Measurements from ENCODE around the gene ADCK2. TPM values are rescaled to one million over a fixed set of nuclear protein-coding genes. Genes with fewer than 3 reads are reported as not detected.
"Not testable (repeated sequence)": the region's sequence is repeated elsewhere in the genome, so short reads cannot be mapped to it uniquely, and the experiment has no call there.

ADCK2 gene
- total RNA-seq, 2 experiments from 2014 or later = 23.5 to 24.5 TPM

DNA sequence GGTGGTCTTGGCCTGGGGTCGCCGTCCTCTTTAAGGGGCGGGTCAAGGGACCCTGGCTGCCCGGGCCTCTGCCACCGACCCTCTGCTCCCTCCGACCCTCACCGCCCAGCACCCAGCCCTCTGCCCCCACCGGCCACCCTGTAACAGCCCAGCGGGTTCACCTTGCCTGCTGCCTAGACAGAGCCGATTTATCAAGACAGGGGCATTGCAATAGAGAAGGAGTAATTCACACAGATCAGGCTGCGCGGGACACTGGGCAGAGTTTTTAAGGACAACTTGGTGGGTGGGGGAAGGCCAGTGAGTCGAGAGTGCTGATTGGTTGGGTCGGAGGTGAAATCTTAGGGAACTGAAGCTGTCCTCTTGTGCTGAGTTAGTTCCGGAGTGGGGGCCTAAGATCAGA is 779 bp upstream of the ADCK2 start:
- peak overlapping the region; percentile 64 for H3K4me3 Mint-ChIP-seq
- H3K4me1 Mint-ChIP-seq = peaks cover 31% of the 10 kb centered on the region
- DNase-seq = no peak
- peak overlapping the region; percentile 51 for H3K27ac Mint-ChIP-seq
- ATAC-seq (ENCODE audit: low read depth) = no peak
- POLR2A ChIA-PET = no interaction called here
- H3K36me3 Mint-ChIP-seq = no peaks in the 10 kb centered on the region
- H3K27me3 Mint-ChIP-seq = peaks cover 5% of the 10 kb centered on the region
- H3K9me3 Mint-ChIP-seq = no peaks in the 10 kb centered on the region

DNA sequence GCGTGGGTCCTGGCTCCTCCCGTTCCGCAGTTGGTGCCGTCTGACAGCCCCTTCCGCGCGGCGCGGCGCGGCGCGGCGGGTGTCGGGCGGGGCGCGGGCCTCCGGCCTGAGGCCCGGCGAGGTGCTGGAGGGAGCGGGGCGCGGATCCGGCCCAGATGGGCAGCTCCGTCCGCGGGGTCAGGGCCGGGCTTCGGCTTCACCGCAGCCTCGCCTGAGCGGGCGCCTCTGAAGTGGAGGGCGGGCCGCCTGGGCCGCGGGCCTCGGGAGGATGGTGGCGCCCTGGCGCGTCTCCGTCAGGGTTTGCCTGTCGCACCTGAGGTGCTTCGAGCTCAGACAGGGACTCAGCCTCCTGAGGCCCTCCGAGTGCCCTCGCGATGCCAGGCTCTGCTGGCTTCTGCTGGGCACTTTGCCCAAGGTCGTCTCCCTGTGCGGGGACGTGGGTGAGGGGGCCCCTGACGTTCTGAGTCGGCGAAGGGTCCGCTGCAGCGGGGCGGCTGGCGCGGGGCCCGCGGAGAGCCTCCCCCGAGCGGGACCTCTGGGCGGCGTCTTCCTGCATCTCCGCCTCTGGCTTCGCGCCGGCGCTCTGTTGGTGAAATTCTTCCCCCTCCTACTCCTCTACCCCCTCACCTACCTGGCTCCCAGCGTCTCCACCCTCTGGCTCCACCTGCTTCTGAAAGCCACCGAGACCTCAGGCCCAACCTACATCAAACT is 473 bp downstream of the ADCK2 start:
- peaks cover 9% of the 10 kb centered on the region for H3K36me3 Mint-ChIP-seq
- H3K4me3 Mint-ChIP-seq = peak overlapping the region; percentile 91
- H3K27ac Mint-ChIP-seq = peak overlapping the region; percentile 87
- ATAC-seq (ENCODE audit: low read depth) = peak; percentile 79
- peak; percentile 82 for DNase-seq
- no peaks in the 10 kb centered on the region for H3K9me3 Mint-ChIP-seq
- H3K27me3 Mint-ChIP-seq = peaks cover 3% of the 10 kb centered on the region
- peaks cover 31% of the 10 kb centered on the region for H3K4me1 Mint-ChIP-seq
- POLR2A ChIA-PET = interaction anchor here (0.7 to 1.4 kb wide), 7 partner anchors 17 to 1065 kb away, joined by 3 to 7 read pairs (median 4); partner anchors contain the start of genes MRPS33, NDUFB2 and SSBP1

DNA sequence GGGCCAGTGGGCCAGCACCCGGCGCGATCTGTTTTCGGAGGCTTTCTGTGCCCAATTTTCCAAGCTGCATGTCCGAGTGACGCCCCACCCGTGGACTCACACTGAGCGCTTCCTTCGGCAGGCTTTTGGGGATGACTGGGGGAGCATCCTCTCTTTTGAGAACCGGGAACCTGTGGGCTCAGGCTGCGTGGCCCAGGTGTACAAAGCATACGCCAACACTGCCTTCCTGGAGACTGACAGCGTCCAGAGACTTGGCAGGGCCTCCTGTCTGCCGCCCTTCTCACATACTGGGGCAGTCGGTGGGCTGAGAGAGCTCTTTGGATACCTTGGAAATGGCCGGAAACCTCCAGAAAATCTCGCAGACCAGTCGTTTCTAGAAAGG is 1.0 kb downstream of the ADCK2 start:
- DNase-seq (no peak), ATAC-seq (ENCODE audit: low read depth) (no peak)
- Mint-ChIP-seq H3K36me3 (peaks cover 14% of the 10 kb centered on the region), H3K27ac (peak overlapping the region; percentile 87), H3K4me3 (peak overlapping the region; percentile 91), H3K4me1 (peaks cover 31% of the 10 kb centered on the region), H3K27me3 (peaks cover 3% of the 10 kb centered on the region), H3K9me3 (no peaks in the 10 kb centered on the region)
- POLR2A ChIA-PET = interaction anchor here (0.7 to 1.4 kb wide), 6 partner anchors 17 to 1064 kb away, joined by 3 to 7 read pairs (median 4); partner anchors contain the start of genes MRPS33, NDUFB2 and SSBP1

DNA sequence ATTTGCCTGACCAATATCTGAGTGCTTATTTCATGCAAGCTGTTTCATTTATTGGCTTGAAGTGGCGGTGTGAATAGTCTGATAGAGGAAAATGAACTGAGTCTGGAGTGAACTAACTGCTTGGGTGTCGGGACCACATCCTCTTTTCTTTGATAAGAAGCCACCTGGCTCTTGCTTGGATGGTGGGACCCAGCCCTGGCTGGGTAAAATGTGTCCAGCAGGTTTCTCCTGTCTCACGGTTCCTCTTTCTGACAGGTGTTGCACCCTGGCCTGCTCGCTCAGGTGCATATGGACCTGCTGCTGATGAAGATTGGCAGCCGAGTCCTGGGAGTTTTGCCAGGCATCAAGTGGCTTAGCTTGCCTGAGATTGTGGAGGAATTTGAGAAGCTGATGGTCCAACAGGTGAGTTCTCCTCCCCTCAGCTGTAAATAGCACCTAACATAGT is 1.6 kb downstream of the ADCK2 start:
- ATAC-seq (ENCODE audit: low read depth) (no peak), DNase-seq (no peak)
- peaks cover 3% of the 10 kb centered on the region for H3K27me3 Mint-ChIP-seq
- POLR2A ChIA-PET = interaction anchor here (0.7 to 1.3 kb wide), 2 partner anchors 18 to 341 kb away, joined by 3 to 7 read pairs; partner anchors contain the start of gene MRPS33
- peak overlapping the region; percentile 91 for H3K4me3 Mint-ChIP-seq
- no peaks in the 10 kb centered on the region for H3K9me3 Mint-ChIP-seq
- peaks cover 19% of the 10 kb centered on the region for H3K36me3 Mint-ChIP-seq
- peaks cover 31% of the 10 kb centered on the region for H3K4me1 Mint-ChIP-seq
- H3K27ac Mint-ChIP-seq = peak overlapping the region; percentile 74

DNA sequence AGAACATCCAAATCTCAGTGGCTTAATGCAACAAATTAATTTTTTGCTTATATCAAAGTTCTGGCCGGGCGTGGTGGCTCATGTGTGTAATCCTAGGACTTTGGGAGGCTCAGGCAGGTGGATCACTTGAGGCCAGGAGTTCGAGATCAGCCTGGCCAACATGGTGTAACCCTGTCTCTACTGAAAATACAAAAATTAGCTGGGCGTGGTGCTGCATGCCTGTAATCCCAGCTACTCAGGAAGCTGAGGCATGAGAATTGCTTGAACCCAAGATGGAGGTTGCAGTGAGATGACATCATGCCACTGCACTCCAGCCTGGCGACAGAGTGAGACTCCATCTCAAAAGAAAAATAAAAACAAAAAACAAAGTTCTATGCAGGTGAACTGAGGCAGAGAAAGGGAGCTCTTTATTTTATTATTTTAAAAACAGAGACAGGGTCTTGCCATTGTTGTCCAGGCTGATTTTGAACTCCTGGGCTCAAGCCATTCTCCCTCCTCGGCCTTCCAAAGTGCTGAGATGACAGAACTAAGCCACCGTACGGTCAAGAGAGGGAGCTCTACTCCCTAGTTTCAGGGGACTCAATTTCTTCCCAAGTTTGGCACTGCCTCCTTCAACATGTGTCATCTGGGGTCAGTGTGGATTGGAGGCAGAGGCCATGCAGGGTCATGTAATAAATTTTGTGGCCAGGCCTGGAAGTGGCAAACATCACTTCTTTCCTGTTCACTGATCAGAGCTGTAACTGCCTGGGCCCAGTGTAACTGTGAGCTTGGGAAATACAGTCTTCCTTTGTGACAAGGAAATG is 2.4 kb downstream of the ADCK2 start:
- peaks cover 21% of the 10 kb centered on the region for H3K36me3 Mint-ChIP-seq
- no peak for ATAC-seq (ENCODE audit: low read depth)
- POLR2A ChIA-PET = interaction anchor here (1.3 kb wide), 1 partner anchor 340 kb away, joined by 3 read pairs; the partner anchor contains the start of gene MRPS33
- no peaks in the 10 kb centered on the region for H3K9me3 Mint-ChIP-seq
- H3K4me3 Mint-ChIP-seq = peak overlapping the region; percentile 91
- peaks cover 31% of the 10 kb centered on the region for H3K4me1 Mint-ChIP-seq
- H3K27ac Mint-ChIP-seq = peak overlapping the region; percentile 58
- peaks cover 1% of the 10 kb centered on the region for H3K27me3 Mint-ChIP-seq
- no peak for DNase-seq

DNA sequence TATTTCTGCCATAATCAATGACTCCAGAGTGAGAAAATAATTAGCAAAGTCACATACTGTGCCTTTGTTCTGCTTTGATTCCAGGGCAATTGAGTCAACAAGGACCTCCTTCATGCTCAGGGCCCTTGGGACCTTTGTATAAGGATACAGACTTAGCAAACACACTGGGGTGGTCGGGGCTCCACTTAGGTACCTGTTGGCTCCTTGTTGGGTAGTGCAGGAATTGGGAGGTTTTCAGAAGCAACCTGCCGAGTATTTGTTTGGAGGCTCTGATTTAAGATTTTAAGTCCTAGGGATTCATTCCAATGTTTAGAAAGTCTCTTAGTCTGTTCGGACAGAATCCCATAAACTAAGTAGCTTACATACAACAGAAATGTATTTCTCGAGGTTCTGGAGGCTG is 3.0 kb downstream of the ADCK2 start:
- DNase-seq (no peak), ATAC-seq (ENCODE audit: low read depth) (no peak)
- peaks cover 21% of the 10 kb centered on the region for H3K36me3 Mint-ChIP-seq
- no peaks in the 10 kb centered on the region for H3K27me3 Mint-ChIP-seq
- H3K9me3 Mint-ChIP-seq = no peaks in the 10 kb centered on the region
- H3K4me3 Mint-ChIP-seq = no peak overlapping the region
- POLR2A ChIA-PET = interaction anchor here (1.3 kb wide), 1 partner anchor 339 kb away, joined by 3 read pairs; the partner anchor contains the start of gene MRPS33
- H3K27ac Mint-ChIP-seq = no peak overlapping the region
- peaks cover 29% of the 10 kb centered on the region for H3K4me1 Mint-ChIP-seq

DNA sequence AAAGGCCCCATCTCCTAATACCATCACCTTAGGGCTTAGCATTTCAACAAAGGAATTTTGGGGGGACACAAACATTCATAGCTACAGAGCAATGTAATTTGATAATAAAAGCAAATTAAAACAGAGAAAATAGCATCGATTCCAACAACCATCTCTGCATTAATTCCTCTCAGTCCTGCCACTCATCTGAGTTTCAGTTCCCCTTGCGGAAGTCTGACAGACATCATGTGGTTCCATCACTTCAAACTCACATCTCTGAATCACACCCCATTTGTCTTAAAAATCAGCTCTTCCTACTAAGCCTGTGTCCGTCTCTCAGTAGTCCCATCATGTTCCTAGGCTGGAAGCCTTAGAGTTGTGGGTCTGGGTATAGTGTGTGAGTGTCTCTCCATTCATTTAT is 3.6 kb downstream of the ADCK2 start:
- Mint-ChIP-seq H3K4me1 (peaks cover 28% of the 10 kb centered on the region), H3K27me3 (no peaks in the 10 kb centered on the region), H3K4me3 (no peak overlapping the region), H3K36me3 (peaks cover 21% of the 10 kb centered on the region), H3K9me3 (no peaks in the 10 kb centered on the region), H3K27ac (no peak overlapping the region)
- no peak for ATAC-seq (ENCODE audit: low read depth)
- no peak for DNase-seq
- POLR2A ChIA-PET = no interaction called here

DNA sequence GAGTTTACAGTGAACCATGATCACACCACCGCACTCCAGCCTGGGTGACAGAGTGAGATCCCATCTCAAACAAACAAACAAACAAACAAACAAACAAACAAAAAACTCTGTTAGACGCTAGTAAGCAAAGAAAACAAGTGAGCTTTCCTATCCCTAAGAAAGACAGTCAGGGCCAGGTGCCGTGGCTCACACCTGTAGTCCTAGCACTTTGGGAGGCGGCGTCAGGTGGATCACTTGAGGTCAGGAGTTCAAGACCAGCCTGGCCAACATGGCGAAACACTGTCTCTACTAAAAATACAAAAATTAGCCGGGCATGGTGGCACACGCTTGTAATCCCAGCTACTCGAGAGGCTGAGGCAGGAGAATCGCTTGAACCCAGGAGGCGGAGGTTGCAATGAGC is 4.2 kb downstream of the ADCK2 start:
- H3K9me3 Mint-ChIP-seq; H3K4me3 Mint-ChIP-seq; POLR2A ChIA-PET; H3K27me3 Mint-ChIP-seq; H3K27ac Mint-ChIP-seq; ATAC-seq (ENCODE audit: low read depth); DNase-seq: not testable (repeated sequence)
- Mint-ChIP-seq H3K4me1 (peaks cover 27% of the 10 kb centered on the region), H3K36me3 (peaks cover 21% of the 10 kb centered on the region)

DNA sequence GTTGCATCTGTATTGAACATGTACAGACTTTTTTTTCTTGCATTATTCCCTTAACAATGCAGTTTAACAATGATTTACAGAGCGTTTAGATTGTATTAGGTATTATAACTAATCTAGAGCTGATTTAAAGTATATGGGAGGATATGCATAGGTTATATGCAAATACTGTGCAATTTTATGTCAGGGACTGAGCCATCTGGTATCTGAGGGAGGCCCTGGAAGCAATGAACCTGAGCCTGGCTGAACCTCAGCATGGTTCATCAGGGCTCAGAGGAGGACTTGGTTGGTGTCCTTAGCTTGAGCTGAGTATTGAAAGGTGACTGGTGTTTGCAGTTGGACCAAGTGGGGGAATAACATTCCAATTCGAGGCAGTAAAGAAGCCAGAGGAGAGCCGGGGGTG is 4.8 kb downstream of the ADCK2 start:
- no peaks in the 10 kb centered on the region for H3K27me3 Mint-ChIP-seq
- H3K4me3 Mint-ChIP-seq = no peak overlapping the region
- peaks cover 24% of the 10 kb centered on the region for H3K36me3 Mint-ChIP-seq
- DNase-seq (no peak), ATAC-seq (ENCODE audit: low read depth) (no peak)
- peaks cover 22% of the 10 kb centered on the region for H3K4me1 Mint-ChIP-seq
- peak overlapping the region; percentile 3 for H3K27ac Mint-ChIP-seq
- no peaks in the 10 kb centered on the region for H3K9me3 Mint-ChIP-seq
- POLR2A ChIA-PET = no interaction called here

DNA sequence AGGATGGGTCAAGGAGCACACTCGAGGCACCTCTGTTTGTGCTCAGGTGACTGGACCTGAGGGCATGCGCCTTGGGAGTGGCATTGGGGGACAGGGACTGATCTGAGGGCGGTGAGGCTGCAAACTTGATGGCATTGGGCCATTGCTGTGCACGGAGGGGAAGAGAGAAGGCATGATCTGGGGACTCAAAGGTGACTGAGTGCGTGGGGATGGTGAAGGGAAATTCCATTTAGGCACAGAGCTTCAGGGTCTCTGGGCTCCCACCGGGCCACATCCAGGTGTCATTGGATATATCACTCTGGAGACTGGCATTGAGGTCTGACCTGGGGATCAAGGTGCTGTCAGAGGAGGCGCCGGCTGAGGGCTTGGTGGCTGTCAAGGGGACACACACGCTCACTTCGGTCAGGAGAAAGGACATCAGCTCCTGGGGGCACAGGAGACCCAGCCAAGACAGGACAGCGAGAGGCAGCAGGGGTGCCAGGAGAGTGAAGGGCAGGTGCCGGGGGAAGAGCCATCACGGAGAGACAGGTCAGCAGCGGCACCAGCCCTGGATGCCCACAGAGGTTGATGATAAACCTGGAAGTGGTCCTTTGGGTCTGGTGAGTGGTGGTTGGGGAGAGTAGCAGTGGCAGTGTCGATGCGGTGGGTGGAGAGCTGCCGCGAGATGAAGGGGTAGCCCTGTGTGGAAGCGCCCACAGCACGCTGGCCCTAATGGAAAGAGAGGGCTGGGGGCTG is 5.5 kb downstream of the ADCK2 start:
- H3K4me1 Mint-ChIP-seq = peaks cover 22% of the 10 kb centered on the region

DNA sequence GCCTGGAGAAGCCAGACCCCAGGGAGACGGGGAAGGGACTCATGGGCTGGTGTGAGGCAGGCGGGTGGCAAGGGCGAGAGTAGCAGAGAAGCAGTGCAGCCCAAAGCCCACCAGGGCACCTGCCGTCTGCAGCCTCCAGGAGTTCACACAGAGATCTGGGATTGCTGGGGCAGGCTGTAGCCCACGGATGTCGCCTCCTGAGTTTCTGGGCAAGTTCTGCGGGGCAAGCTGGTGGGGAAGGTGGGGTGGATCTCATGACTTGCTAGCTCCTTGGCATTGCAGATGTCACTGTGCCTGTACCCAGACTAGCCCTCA is 6.0 kb downstream of the ADCK2 start:
- Mint-ChIP-seq H3K4me3 (no peak overlapping the region), H3K27ac (no peak overlapping the region), H3K9me3 (no peaks in the 10 kb centered on the region), H3K36me3 (peaks cover 24% of the 10 kb centered on the region), H3K4me1 (peaks cover 22% of the 10 kb centered on the region), H3K27me3 (no peaks in the 10 kb centered on the region)
- POLR2A ChIA-PET = no interaction called here
- DNase-seq (no peak), ATAC-seq (ENCODE audit: low read depth) (no peak)

More for the DNA sequence above, 5.5 kb downstream of the ADCK2 start:
- H3K27me3 Mint-ChIP-seq = no peaks in the 10 kb centered on the region
- POLR2A ChIA-PET = no interaction called here
- peak overlapping the region; percentile 9 for H3K27ac Mint-ChIP-seq
- H3K36me3 Mint-ChIP-seq = peaks cover 24% of the 10 kb centered on the region
- H3K9me3 Mint-ChIP-seq = no peaks in the 10 kb centered on the region
- DNase-seq (no peak), ATAC-seq (ENCODE audit: low read depth) (no peak)
- no peak overlapping the region for H3K4me3 Mint-ChIP-seq

DNA sequence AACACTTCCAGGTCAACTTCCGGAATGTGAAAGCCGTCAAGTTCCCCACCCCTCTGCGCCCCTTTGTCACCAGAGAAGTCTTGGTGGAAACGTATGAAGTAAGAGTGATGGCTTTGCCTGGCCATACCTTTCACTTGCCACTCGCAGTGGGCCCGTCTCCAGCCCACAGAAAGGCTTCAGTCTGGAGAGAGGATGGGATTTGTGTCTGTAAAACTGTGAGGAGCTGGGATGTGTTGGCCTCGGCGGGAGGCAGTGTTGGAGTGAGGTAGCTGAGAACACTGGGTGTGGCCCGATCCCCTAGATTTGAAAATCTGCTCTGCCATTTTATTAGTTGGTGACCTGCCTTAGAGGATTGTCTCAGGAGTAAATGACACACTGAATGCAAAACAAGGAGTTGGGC is 6.4 kb downstream of the ADCK2 start:
- H3K27ac Mint-ChIP-seq = no peak overlapping the region
- H3K27me3 Mint-ChIP-seq = no peaks in the 10 kb centered on the region
- ATAC-seq (ENCODE audit: low read depth) = no peak
- H3K4me3 Mint-ChIP-seq = no peak overlapping the region
- peaks cover 18% of the 10 kb centered on the region for H3K4me1 Mint-ChIP-seq
- H3K9me3 Mint-ChIP-seq = no peaks in the 10 kb centered on the region
- no peak for DNase-seq
- POLR2A ChIA-PET = interaction anchor here (0.6 kb wide), 1 partner anchor 17 kb away, joined by 3 read pairs; no protein-coding TSS in a partner anchor
- H3K36me3 Mint-ChIP-seq = peaks cover 24% of the 10 kb centered on the region

DNA sequence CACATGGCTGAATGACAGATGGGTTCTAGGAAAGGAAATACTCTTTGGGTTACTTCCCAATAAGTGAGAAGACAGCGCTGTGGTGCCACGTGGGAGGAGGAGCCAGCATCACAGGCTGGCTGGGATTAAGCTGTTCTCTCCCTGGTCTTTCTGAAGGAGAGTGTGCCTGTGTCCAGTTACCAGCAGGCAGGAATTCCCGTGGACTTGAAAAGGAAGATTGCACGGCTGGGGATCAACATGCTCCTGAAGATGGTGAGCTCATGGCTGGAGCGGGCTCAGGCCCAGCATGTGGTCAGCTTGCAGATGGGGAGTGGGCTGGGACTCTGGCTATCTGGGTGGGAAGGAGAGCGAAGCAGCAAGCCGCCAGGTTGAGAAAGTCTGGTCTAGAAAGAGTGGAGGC is 8.1 kb downstream of the ADCK2 start:
- Mint-ChIP-seq H3K4me1 (peaks cover 2% of the 10 kb centered on the region), H3K36me3 (peaks cover 28% of the 10 kb centered on the region), H3K27ac (no peak overlapping the region), H3K9me3 (no peaks in the 10 kb centered on the region), H3K27me3 (no peaks in the 10 kb centered on the region), H3K4me3 (no peak overlapping the region)
- ATAC-seq (ENCODE audit: low read depth) (no peak), DNase-seq (no peak)
- POLR2A ChIA-PET = no interaction called here

All from activated naive CD8-positive, alpha-beta T cell treated with anti-CD3 and anti-CD28 coated beads, Interleukin-2, amount 10 ng/mL, durations not matched to agents 7 days and 5 days (primary cell).